K562 (cell line): ENCODE data around the gene MRFAP1. TPM values are rescaled to one million over a fixed set of nuclear protein-coding genes. Genes with fewer than 3 reads are reported as not detected.

Source experiments
- ATAC-seq: fragments of 200-7000 bp; cut with Tn5 transposase; 3 replicates; pipeline ENCODE4 v1.9.1; 2020; ENCODE audit warnings: moderate library complexity
- BruUV-seq: library from RNA; stranded (reverse); fragments of 400-500 nt; replicated peaks from 2 replicates; lab custom pipeline; 2021; lab: Mats Ljungman, UMichigan
- CTCF ChIA-PET: fragments of 300-600 bp; formaldehyde crosslinking; extraction: SDS; loops from one replicate; lab custom pipeline; 2021; ENCODE audit warnings: low intra/inter-chr PET ratio; lab: Yijun Ruan, JAX
- POLR2A ChIA-PET: fragments of 300-600, 350-650 bp; sonication (Branson Sonifier 250); formaldehyde crosslinking; extraction: SDS; loops from one replicate; lab custom pipeline; 2021; ENCODE audit warnings: antibody characterized with exemption, inconsistent platforms; lab: Yijun Ruan, JAX
- DNase-seq, 4 experiments: peaks; one replicate each; pipeline versions ENCODE4 v3.0.0 to v3.0.0-alpha.2; 2011 to 2018; ENCODE audit warnings: low spot score in 3 of 4, mixed read lengths in 3 of 4; ENCODE audit errors: extremely low read depth in 1 of 4
- FAIRE-seq: peaks from 2 replicates; lab custom pipeline; 2011; peaks lifted over from hg19 to GRCh38; lab: Jason Lieb, UNC
- H2AFZ ChIP-seq: 2 replicates; pipeline ENCODE4 v1.6.0; 2011; ENCODE audit warnings: low read depth, low read length, control low read depth, inconsistent platforms
- H3K27ac ChIP-seq: fragments of 200-600 bp; 3 replicates; pipeline ENCODE4 v1.8.0; 2011; ENCODE audit warnings: low read depth, mild to moderate bottlenecking, control low read depth, inconsistent platforms, low read length, moderate library complexity, mixed read lengths; ENCODE audit errors: extremely low read depth
- H3K27me3 ChIP-seq, 2 experiments: fragments of 300-600 bp in 1 of 2; 2 replicates in 1 of 2; 3 replicates in 1 of 2; pipeline versions ENCODE4 v1.6.0 to v1.8.0; 2011; ENCODE audit warnings: inconsistent platforms in 2 of 2, low read length in 2 of 2, mild to moderate bottlenecking in 1 of 2, mixed read lengths in 1 of 2, moderate library complexity in 1 of 2; ENCODE audit not compliant: control insufficient read depth in 2 of 2, insufficient read depth in 2 of 2
- H3K36me3 ChIP-seq: fragments of 300-600 bp; 3 replicates; pipeline ENCODE4 v1.8.0; 2011; ENCODE audit warnings: mild to moderate bottlenecking, low read length, inconsistent platforms; ENCODE audit not compliant: control insufficient read depth, insufficient read depth
- H3K4me1 ChIP-seq, 2 experiments: fragments of 200-600 bp in 1 of 2; replicated peaks in 1 of 2; 2 replicates in 1 of 2; 3 replicates in 1 of 2; pipeline versions ENCODE4 v1.5.1 to v1.8.0; 2011; ENCODE audit warnings: inconsistent platforms in 2 of 2, low read length in 2 of 2, mild to moderate bottlenecking in 1 of 2, mixed read lengths in 1 of 2, moderate library complexity in 1 of 2; ENCODE audit not compliant: control insufficient read depth in 2 of 2, insufficient read depth in 2 of 2
- H3K4me2 ChIP-seq: 2 replicates; pipeline ENCODE4 v1.6.1; 2011; ENCODE audit warnings: low read length, control low read depth, inconsistent platforms, mixed read lengths; ENCODE audit not compliant: insufficient read depth
- H3K4me3 ChIP-seq: fragments of 200-600 bp; sonication (generic), shearing (Covaris generic); 2 replicates; pipeline ENCODE4 v1.5.1; 2016; ENCODE audit warnings: control low read depth, inconsistent platforms
- H3K79me2 ChIP-seq: fragments of 200-600 bp; 3 replicates; pipeline ENCODE4 v1.8.0; 2011; ENCODE audit warnings: low read length, inconsistent platforms; ENCODE audit not compliant: control insufficient read depth, insufficient read depth
- H3K9ac ChIP-seq, 2 experiments: 2 replicates each; pipeline versions ENCODE4 v1.6.0 to v1.6.1; 2011; ENCODE audit warnings: low read depth in 2 of 2, low read length in 2 of 2, control low read depth in 1 of 2, inconsistent platforms in 1 of 2, mild to moderate bottlenecking in 1 of 2, mixed read lengths in 1 of 2; ENCODE audit not compliant: insufficient read depth in 1 of 2
- H3K9me1 ChIP-seq: one replicate; pipeline ENCODE4 v1.6.0; 2011; ENCODE audit warnings: inconsistent platforms, mild to moderate bottlenecking, low read length, moderate library complexity; ENCODE audit not compliant: control insufficient read depth, insufficient read depth
- H3K9me3 ChIP-seq: replicated peaks from 2 replicates; pipeline ENCODE4 v1.5.1; 2011; ENCODE audit warnings: low read depth, low read length, inconsistent platforms; ENCODE audit not compliant: control insufficient read depth, insufficient read depth
- H4K20me1 ChIP-seq: replicated peaks from 2 replicates; pipeline ENCODE4 v1.6.1; 2011; ENCODE audit warnings: low read length, inconsistent platforms, mixed read lengths; ENCODE audit not compliant: control insufficient read depth, insufficient read depth
- ADNP ChIP-seq: fragments of 200-800 bp; sonication (Bioruptor generic); IDR thresholded peaks from 2 replicates; pipeline ENCODE4 v1.6.1; 2016; ENCODE audit warnings: missing genetic modification characterization, missing compliant biosample characterization
- BCOR ChIP-seq: fragments of 450-650 bp; IDR thresholded peaks from 2 replicates; pipeline ENCODE4 v1.6.1; 2016
- CBX5 ChIP-seq: IDR thresholded peaks from 2 replicates; pipeline ENCODE4 v1.6.1; 2014; ENCODE audit warnings: low read depth, borderline replicate concordance
- FOXP4 ChIP-seq: sonication (generic); formaldehyde crosslinking; IDR thresholded peaks from 2 replicates; pipeline ENCODE4 v1.8.0; 2022; ENCODE audit warnings: mild to moderate bottlenecking, missing genetic modification reagents, borderline replicate concordance
- ILK ChIP-seq: fragments of 450-650 bp; IDR thresholded peaks from 2 replicates; pipeline ENCODE4 v1.6.1; 2016; ENCODE audit warnings: missing genetic modification characterization, low read depth, mild to moderate bottlenecking, missing compliant biosample characterization, moderate library complexity, borderline replicate concordance
- KDM1A ChIP-seq, 2 experiments: fragments of 450-650 bp; IDR thresholded peaks; 2 replicates each; pipeline ENCODE4 v1.6.1; 2016; ENCODE audit warnings: mild to moderate bottlenecking in 2 of 2
- PREB ChIP-seq: sonication (generic); formaldehyde crosslinking; IDR thresholded peaks from 2 replicates; pipeline ENCODE4 v1.8.1; 2023; ENCODE audit warnings: mild to moderate bottlenecking, missing genetic modification reagents
- RAD51 ChIP-seq: fragments of 450-650 bp; IDR thresholded peaks from 2 replicates; pipeline ENCODE4 v1.7.1; 2016; ENCODE audit warnings: low read depth, mild to moderate bottlenecking, borderline replicate concordance
- RBM25 ChIP-seq: fragments of 200-400 bp; formaldehyde crosslinking; IDR thresholded peaks from 2 replicates; pipeline ENCODE4 v1.6.1; 2018; ENCODE audit warnings: low read length, low read depth, moderate library complexity; ENCODE audit not compliant: severe bottlenecking
- SIRT6 ChIP-seq: IDR thresholded peaks from one replicate; pipeline ENCODE4 v1.6.1; 2012; ENCODE audit warnings: low read depth, mild to moderate bottlenecking, control low read depth, inconsistent platforms, low read length, moderate library complexity
- SMAD3 ChIP-seq: fragments of 450-650 bp; formaldehyde crosslinking; conservative IDR thresholded peaks from 2 replicates; pipeline ENCODE4 v1.4.0; 2020; ENCODE audit warnings: mild to moderate bottlenecking
- SRF ChIP-seq, 2 experiments: fragments of 250-450, 450-650 bp in 1 of 2; sonication (Bioruptor Pico) in 1 of 2; sonication (generic) in 1 of 2; formaldehyde crosslinking; IDR thresholded peaks; 2 replicates each; pipeline versions ENCODE4 v1.5.0 to v1.5.1; 2020 to 2022; ENCODE audit warnings: mild to moderate bottlenecking in 1 of 2, missing genetic modification reagents in 1 of 2
- SRSF1 ChIP-seq: fragments of 200-400 bp; formaldehyde crosslinking; IDR thresholded peaks from 2 replicates; pipeline ENCODE4 v1.6.1; 2017; ENCODE audit warnings: mild to moderate bottlenecking, low read depth, low read length, moderate library complexity
- WHSC1 ChIP-seq: IDR thresholded peaks from one replicate; pipeline ENCODE4 v1.6.1; 2012; ENCODE audit warnings: low read length, control low read depth, inconsistent platforms
- ZBTB8A ChIP-seq: fragments of 450-650 bp; IDR thresholded peaks from 2 replicates; pipeline ENCODE4 v1.6.1; 2018; ENCODE audit warnings: mild to moderate bottlenecking, moderate library complexity; ENCODE audit not compliant: partially characterized antibody
- WGBS: fragments of 100-300 bp; shearing (Covaris generic); methylation state at CpG from one replicate; pipeline ENCODE4 v1.1.6; 2016; ENCODE audit warnings: low coverage, mixed read lengths; ENCODE audit not compliant: insufficient coverage; ENCODE audit errors: missing lambda C conversion rate; 5-methylcytosine and 5-hydroxymethylcytosine counted together
- in situ Hi-C: fragments of 300-500 bp; cut with MboI; formaldehyde crosslinking; loops from 4 replicates; pipeline ENCODE4 v1.15.0; 2018; ENCODE audit warnings: inconsistent platforms, mixed read lengths
- intact Hi-C: fragments of 100-400 bp; cut with micrococcal nuclease; formaldehyde crosslinking; loops from 2 replicates; pipeline ENCODE4 v1.14.2; 2022
- polyA plus RNA-seq, 8 experiments: library from polyadenylated mRNA; depleted of rRNA in 4 of 8; stranded (reverse) in 5 of 8; unstranded in 3 of 8; fragments of >200 nt; fragmentation: Nextera tagmentation in 2 of 8; fragmentation: Illumina TruSeq in 1 of 8; extraction: Ambion mirVana in 2 of 8; extraction: Trizol in 1 of 8; gene quantifications; 2 replicates each; pipeline versions ENCODE4 v1.2.1 to v1.2.3, GENCODE V29; 2011 to 2014; ENCODE audit warnings: inconsistent platforms in 1 of 8, missing spikeins in 1 of 8
- total RNA-seq, 7 experiments: library from RNA; depleted of rRNA in 6 of 7; stranded (reverse); fragments of >200 nt in 6 of 7; fragmentation: Illumina TruSeq in 2 of 7; extraction: Trizol in 2 of 7; gene quantifications; 2 replicates each; pipeline versions ENCODE4 v1.2.1 to v1.2.3, GENCODE V29; 2011 to 2021; ENCODE audit warnings: low replicate concordance in 1 of 7
- TF ChIP-seq, protein P1 (sequence below): fragments of 250-450 bp; sonication (Bioruptor Pico); IDR thresholded peaks from 2 replicates; pipeline ENCODE4 v1.4.0; 2020; ENCODE audit warnings: mild to moderate bottlenecking, moderate library complexity
- TF ChIP-seq, protein P2 (sequence below): fragments of 250-450 bp; sonication (Bioruptor Pico); IDR thresholded peaks from 2 replicates; pipeline ENCODE4 v1.9.0; 2021; ENCODE audit warnings: mild to moderate bottlenecking

Gene MRFAP1
- total and polyA plus RNA-seq, 9 of the 15 experiments (the other 6 are each of a cell fraction or from before 2014, with no cell fraction given) = 46.0 to 270 (median 151) TPM

DNA sequence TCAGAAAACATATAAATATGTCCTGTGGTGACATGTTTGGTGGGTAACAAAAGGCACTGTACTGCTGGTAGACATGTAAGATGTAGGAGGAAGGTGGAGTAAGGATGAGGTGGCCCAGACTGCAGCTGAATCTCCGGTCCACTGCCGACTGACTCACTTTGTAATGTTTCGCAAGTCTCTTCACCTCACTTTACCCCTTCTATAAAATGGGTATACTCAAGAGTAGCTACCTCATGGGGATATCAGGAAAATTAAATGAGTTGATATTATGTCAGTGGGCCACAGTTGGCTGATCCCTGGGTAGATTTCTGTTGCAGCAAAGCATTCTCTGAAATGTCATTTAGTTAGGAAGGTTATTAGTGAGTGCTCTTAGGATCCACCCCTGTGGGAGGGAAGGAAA, 22.1 kb downstream of the MRFAP1 start:
- H3K27ac ChIP-seq = no peak overlapping the region
- no peak for ATAC-seq
- no peak overlapping the region for H3K4me2 ChIP-seq
- H3K9me1 ChIP-seq = no peaks in the 10 kb centered on the region
- POLR2A ChIA-PET = interaction anchor here (1.2 to 4.4 kb wide), 4 partner anchors 11 to 21 kb away, joined by 3 to 40 read pairs (median 5); a partner anchor contains a TSS
- no peak overlapping the region for H3K9ac ChIP-seq
- no peak overlapping the region for H3K4me3 ChIP-seq
- no peaks in the 10 kb centered on the region for H4K20me1 ChIP-seq
- in situ Hi-C loops = no loop called here
- no peaks in the 10 kb centered on the region for H3K36me3 ChIP-seq
- peaks cover 0 to 24% of the 10 kb centered on the region in 2 experiments; a peak in 3 of 5 replicates for H3K4me1 ChIP-seq
- CTCF ChIA-PET = no interaction called here
- FAIRE-seq = no peak
- no TSS peak for BruUV-seq
- intact Hi-C loops = no loop called here
- 34% methylated on average over 3 of the region's 3 CpGs for WGBS
- H3K79me2 ChIP-seq = no peaks in the 10 kb centered on the region
- H2AFZ ChIP-seq = no peak overlapping the region
- H3K9me3 ChIP-seq = 0 out of 2 replicates have a peak, but pooled peaks cover 3% of the 10 kb centered on the region
- H3K27me3 ChIP-seq = 0 out of 5 replicates have a peak, but pooled peaks cover 3 to 5% of the 10 kb centered on the region in 2 experiments
- no peak for DNase-seq
- TF ChIP-seq CBX5 = no peak
- no peak for TF ChIP-seq FOXP4 (CRISPR knock-in tag)
- no peak for TF ChIP-seq ZBTB8A
- peak; percentile 37 to 66; a peak in 3 of 4 replicates for TF ChIP-seq KDM1A (IDR thresholded peaks at IDR 0.05)
- TF ChIP-seq RAD51 = no peak
- no peak for TF ChIP-seq WHSC1
- peak; percentile 73 for TF ChIP-seq BCOR
- no peak for TF ChIP-seq SMAD3
- no peak for TF ChIP-seq ILK
- TF ChIP-seq PREB (CRISPR knock-in tag) = no peak
- TF ChIP-seq, protein P1, sequence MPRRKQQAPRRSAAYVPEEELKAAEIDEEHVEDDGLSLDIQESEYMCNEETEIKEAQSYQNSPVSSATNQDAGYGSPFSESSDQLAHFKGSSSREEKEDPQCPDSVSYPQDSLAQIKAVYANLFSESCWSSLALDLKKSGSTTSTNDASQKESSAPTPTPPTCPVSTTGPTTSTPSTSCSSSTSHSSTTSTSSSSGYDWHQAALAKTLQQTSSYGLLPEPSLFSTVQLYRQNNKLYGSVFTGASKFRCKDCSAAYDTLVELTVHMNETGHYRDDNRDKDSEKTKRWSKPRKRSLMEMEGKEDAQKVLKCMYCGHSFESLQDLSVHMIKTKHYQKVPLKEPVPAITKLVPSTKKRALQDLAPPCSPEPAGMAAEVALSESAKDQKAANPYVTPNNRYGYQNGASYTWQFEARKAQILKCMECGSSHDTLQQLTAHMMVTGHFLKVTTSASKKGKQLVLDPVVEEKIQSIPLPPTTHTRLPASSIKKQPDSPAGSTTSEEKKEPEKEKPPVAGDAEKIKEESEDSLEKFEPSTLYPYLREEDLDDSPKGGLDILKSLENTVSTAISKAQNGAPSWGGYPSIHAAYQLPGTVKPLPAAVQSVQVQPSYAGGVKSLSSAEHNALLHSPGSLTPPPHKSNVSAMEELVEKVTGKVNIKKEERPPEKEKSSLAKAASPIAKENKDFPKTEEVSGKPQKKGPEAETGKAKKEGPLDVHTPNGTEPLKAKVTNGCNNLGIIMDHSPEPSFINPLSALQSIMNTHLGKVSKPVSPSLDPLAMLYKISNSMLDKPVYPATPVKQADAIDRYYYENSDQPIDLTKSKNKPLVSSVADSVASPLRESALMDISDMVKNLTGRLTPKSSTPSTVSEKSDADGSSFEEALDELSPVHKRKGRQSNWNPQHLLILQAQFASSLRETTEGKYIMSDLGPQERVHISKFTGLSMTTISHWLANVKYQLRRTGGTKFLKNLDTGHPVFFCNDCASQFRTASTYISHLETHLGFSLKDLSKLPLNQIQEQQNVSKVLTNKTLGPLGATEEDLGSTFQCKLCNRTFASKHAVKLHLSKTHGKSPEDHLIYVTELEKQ (CRISPR knock-in tag) = no peak
- TF ChIP-seq, protein P2, sequence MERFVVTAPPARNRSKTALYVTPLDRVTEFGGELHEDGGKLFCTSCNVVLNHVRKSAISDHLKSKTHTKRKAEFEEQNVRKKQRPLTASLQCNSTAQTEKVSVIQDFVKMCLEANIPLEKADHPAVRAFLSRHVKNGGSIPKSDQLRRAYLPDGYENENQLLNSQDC = no peak
- peak; percentile 63; the same call in 1 of the 2 replicates for TF ChIP-seq ADNP (tag)
- TF ChIP-seq RBM25 = peak; percentile 94
- TF ChIP-seq SRF (CRISPR knock-in tag; IDR thresholded peaks at IDR 0.05) = no peak
- no peak for TF ChIP-seq SRSF1
- TF ChIP-seq SIRT6 = no peak
